Ishikawa (cell line): Measurements from ENCODE around the gene TCFL5.

Source experiments
- CEBPB ChIP-seq: IDR thresholded peaks from 2 replicates; pipeline ENCODE4 v1.6.1; 2012
- CREB1 ChIP-seq: IDR thresholded peaks from 2 replicates; pipeline ENCODE4 v1.6.1; 2012; ENCODE audit warnings: low read depth
- EGR1 ChIP-seq: IDR thresholded peaks from 2 replicates; pipeline ENCODE4 v1.6.1; 2012
- EP300 ChIP-seq: IDR thresholded peaks from 2 replicates; pipeline ENCODE4 v1.6.1; 2012; ENCODE audit warnings: borderline replicate concordance
- FOXM1 ChIP-seq: IDR thresholded peaks from 2 replicates; pipeline ENCODE4 v1.6.1; 2012; ENCODE audit warnings: low read depth, borderline replicate concordance
- MAX ChIP-seq: IDR thresholded peaks from 2 replicates; pipeline ENCODE4 v1.6.1; 2012
- NFIC ChIP-seq: IDR thresholded peaks from 2 replicates; pipeline ENCODE4 v1.6.1; 2012
- RAD21 ChIP-seq: IDR thresholded peaks from 2 replicates; pipeline ENCODE4 v1.6.1; 2012; ENCODE audit warnings: low read depth
- TAF1 ChIP-seq: IDR thresholded peaks from 2 replicates; pipeline ENCODE4 v1.6.1; 2012; ENCODE audit warnings: low read depth, mild to moderate bottlenecking
- TCF12 ChIP-seq: IDR thresholded peaks from 2 replicates; pipeline ENCODE4 v1.6.1; 2012; ENCODE audit warnings: low read depth
- TEAD4 ChIP-seq: IDR thresholded peaks from 2 replicates; pipeline ENCODE4 v1.6.1; 2012
- YY1 ChIP-seq: IDR thresholded peaks from 2 replicates; pipeline ENCODE4 v1.6.1; 2012; ENCODE audit warnings: low read depth
- ZBTB7A ChIP-seq: IDR thresholded peaks from 2 replicates; pipeline ENCODE4 v1.6.1; 2012; ENCODE audit warnings: low read depth
- TF ChIP-seq, protein P1 (sequence below): IDR thresholded peaks from 2 replicates; pipeline ENCODE4 v1.6.1; 2012; ENCODE audit warnings: low read depth, mild to moderate bottlenecking
- TF ChIP-seq, protein P2 (sequence below): IDR thresholded peaks from 2 replicates; pipeline ENCODE4 v1.6.1; 2012

Gene TCFL5

GRCh38 chr20:62806383-62807050 lies 55.1 kb downstream of the TCFL5 start:
- TF ChIP-seq FOXM1 = no peak

DNA sequence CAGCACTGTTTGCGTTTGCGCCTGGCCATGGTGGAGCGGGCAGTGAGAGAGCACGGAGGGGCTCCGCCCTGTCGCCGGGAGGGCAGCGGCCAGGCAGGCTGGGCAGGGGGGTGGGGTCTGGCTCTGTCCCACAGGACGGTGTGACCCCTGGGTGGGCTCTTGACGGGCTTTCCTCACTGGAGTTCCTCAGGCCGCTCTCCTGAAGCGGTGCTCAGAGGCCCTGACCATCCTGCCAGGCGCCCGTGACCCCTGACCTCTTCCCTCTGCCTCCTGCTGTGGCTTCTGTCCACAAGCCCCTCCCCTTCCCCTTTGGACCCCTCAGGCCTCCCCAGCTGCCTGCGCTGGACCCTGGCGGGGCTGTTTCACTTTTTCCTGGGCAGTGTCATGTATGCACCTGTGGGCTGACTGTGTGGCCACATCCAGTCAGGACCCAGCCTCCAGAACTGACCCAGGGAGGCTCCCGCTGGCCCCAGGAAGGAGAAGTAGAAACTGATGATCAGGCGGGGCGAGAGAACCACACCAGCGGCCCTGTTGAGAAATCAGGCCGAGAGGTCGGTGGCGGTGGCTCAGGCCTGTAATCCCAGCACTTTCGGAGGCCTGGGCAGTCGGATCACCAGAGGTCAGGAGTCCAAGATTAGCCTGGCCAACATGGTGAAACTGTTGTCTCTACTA lies 55.8 kb downstream of the TCFL5 start:
- TF ChIP-seq RAD21 (no peak), ZBTB7A (peak; percentile 29; the same call in 1 of the 2 replicates)

GRCh38 chr20:62805155-62805710 lies 56.4 kb downstream of the TCFL5 start:
- TF ChIP-seq, protein P1, sequence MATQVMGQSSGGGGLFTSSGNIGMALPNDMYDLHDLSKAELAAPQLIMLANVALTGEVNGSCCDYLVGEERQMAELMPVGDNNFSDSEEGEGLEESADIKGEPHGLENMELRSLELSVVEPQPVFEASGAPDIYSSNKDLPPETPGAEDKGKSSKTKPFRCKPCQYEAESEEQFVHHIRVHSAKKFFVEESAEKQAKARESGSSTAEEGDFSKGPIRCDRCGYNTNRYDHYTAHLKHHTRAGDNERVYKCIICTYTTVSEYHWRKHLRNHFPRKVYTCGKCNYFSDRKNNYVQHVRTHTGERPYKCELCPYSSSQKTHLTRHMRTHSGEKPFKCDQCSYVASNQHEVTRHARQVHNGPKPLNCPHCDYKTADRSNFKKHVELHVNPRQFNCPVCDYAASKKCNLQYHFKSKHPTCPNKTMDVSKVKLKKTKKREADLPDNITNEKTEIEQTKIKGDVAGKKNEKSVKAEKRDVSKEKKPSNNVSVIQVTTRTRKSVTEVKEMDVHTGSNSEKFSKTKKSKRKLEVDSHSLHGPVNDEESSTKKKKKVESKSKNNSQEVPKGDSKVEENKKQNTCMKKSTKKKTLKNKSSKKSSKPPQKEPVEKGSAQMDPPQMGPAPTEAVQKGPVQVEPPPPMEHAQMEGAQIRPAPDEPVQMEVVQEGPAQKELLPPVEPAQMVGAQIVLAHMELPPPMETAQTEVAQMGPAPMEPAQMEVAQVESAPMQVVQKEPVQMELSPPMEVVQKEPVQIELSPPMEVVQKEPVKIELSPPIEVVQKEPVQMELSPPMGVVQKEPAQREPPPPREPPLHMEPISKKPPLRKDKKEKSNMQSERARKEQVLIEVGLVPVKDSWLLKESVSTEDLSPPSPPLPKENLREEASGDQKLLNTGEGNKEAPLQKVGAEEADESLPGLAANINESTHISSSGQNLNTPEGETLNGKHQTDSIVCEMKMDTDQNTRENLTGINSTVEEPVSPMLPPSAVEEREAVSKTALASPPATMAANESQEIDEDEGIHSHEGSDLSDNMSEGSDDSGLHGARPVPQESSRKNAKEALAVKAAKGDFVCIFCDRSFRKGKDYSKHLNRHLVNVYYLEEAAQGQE = no peak
- TF ChIP-seq ZBTB7A = no peak
- TF ChIP-seq FOXM1 = no peak
- no peak for TF ChIP-seq TAF1
- no peak for TF ChIP-seq NFIC
- TF ChIP-seq, protein P2, sequence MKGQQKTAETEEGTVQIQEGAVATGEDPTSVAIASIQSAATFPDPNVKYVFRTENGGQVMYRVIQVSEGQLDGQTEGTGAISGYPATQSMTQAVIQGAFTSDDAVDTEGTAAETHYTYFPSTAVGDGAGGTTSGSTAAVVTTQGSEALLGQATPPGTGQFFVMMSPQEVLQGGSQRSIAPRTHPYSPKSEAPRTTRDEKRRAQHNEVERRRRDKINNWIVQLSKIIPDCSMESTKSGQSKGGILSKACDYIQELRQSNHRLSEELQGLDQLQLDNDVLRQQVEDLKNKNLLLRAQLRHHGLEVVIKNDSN = no peak
- TF ChIP-seq EP300 = no peak
- no peak for TF ChIP-seq TCF12
- TF ChIP-seq MAX = no peak
- TF ChIP-seq TEAD4 = no peak; the same call in 1 of the 2 replicates
- no peak for TF ChIP-seq CEBPB
- TF ChIP-seq YY1 = no peak

DNA sequence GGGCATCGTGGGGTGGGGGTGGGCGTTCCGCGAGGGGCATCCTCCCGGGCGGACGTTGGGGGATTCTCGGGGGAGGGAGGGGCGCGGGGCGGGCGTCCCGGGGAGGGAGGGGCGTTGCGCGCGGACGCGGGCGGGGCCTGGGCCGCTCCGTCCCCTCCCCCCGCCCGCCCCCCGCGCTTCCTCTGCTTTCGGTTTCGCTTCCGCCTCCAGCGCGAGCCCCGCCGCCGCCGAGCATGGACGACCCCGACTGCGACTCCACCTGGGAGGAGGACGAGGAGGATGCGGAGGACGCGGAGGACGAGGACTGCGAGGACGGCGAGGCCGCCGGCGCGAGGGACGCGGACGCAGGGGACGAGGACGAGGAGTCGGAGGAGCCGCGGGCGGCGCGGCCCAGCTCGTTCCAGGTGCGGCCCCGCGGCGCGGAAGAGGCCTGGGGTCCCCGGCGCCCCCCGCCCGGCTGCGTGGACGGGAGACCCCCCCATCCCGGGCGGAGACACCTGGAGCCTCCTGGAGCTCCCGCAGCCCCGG lies 56.9 kb downstream of the TCFL5 start, which contains the start of gene OGFR:
OGFR (plus strand) TSS at position 209 of the 528 bp plus-strand sequence; CDS start at position 234, 25 bp downstream.
- peak; percentile 66 for TF ChIP-seq MAX
- no peak for TF ChIP-seq CREB1
- TF ChIP-seq TCF12 = no peak
- TF ChIP-seq, protein P1 = no peak
- no peak for TF ChIP-seq EP300
- no peak for TF ChIP-seq FOXM1
- TF ChIP-seq, protein P2 = no peak

DNA sequence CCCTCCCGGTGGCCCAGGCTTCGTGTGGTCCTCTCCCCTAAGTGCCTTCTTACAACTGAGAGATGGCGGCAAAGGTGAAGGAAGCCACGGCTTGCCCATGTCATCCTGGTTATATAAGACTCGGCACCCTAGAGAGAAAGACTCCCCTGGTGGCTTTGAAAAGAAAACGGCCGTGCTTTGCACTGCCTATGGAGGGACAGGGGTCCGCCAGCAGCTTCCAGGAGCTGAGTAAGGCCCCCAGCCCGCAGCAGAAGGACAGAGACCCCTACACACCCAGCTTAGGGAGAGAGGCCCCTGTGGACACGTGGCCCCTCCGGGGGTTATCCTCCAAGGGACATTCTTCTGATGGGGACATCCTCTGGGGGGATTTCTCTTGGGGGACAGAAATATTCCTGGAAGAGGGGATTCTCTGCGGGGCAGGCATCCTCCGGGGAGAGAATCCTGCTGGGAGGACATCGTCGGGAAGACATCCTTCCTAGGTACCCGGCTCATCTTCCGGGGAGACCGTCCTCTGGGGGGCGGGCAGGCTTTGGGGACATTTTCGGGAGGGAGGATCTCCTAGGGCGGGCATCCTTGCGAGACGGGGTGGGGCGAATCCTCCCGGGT lies 57.5 kb downstream of the TCFL5 start:
- TF ChIP-seq NFIC = no peak
- TF ChIP-seq CEBPB = no peak
- TF ChIP-seq RAD21 = no peak
- no peak for TF ChIP-seq TEAD4
- no peak for TF ChIP-seq ZBTB7A
- no peak for TF ChIP-seq FOXM1
- TF ChIP-seq CREB1 = no peak
- TF ChIP-seq MAX = no peak
- TF ChIP-seq EGR1 = no peak
- TF ChIP-seq, protein P1 = no peak
- TF ChIP-seq TCF12 = no peak
- no peak for TF ChIP-seq EP300
